GM21619 (cell line): ENCODE results near the gene TAOK1.

Source experiments
- ATAC-seq: cut with Tn5 transposase; IDR thresholded peaks from one replicate; pipeline ENCODE4 v1.9.1; 2021; ENCODE audit not compliant: unreplicated experiment

TAOK1 gene

DNA sequence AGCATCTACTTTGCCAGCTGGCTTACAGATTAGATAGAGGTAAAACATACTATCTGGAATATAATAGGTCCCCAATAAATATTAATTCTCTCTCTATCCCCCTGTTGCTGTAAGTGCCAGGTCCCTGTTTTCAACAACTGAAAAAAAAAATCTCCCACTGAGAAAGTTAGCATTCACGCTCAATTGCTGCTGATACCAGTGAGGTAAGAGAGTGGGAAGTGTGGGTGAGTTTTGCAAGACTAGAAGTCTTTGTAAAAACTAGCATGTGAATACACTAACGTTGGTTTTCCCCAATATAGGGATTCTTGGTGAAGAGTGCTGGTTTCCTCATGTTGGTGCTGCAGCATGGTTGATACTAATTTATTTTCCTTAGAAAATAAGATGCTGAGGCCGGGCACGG lies 11.7 kb upstream of the TAOK1 start:
- ATAC-seq = no peak

DNA sequence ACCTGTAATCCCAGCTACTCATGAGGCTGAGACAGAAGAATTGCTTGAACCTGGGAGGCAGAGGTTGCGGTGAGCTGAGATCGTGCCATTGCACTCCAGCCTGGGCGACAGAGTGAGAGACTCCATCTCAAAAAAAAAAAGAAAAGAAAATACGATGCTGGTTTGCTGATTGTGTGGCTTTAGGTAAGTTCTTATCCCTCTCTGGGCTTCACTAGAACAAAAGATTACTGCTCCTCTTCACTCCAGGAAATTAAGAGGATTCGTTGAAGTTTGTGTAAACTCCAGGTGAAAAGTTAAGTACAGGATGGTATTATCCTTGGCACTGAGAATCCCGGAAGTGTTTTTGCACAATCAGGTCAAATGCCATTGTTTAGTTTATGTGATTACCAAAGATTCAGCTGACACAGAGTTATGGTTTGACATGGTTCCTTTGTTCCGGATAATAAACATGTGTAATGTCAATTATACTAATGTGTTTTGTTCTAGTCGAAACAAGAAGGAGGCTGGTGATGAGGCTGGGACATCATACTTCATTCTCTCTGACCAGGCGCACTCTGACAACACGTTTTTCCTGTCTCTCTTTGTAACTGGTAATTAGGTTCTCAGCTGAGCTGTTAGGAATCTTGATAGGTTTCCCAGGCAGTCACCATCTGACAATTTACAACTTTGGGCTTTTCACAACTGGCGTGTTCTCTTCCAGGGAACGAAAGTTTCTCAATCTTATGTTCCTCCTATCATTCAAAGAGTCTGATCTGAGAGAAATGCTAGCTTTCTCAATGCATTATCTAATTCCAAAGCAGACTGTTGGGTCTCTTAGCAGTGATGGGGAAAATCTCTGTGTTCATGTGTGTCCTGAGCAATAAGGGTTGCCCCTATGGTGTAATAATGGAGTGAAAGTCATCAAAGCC lies 10.8 kb upstream of the TAOK1 start:
- ATAC-seq = no peak

DNA sequence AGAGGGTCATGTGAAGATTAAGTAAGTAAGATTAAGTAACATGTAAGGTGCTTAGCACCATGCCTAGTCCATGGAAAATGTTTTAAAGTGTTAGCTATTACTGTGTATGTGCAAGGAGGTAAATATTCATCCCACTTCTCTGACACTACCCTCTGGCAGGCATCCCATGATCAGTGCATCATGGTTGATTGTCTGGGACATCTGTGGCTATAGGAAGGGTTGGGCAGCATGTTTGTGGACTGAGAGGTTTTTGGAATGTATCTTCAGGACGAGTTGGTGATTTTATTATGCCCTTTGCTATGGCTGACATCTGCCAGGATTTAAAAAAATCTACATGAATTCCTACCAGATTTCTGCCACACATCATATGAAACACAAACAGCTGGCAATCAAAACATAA lies 6.5 kb upstream of the TAOK1 start:
- no peak for ATAC-seq

DNA sequence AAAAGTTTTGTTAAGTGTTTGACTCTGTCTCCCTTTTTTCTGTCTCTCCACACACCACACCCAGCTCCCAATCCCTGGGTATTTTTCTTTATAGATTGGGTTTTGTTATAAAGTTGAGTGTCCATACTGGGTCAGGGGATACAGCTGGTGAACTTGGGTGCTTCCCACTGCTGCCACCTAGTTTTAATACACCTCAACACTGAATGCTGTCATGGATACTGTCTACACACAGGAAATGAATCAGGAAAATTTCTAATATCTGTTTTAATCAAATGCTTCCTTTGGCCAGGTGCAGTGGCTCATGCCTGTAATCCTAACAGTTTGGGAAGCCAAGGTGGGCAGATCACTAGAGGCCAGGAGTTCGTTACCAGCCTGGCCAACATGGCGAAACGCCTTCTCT lies 5.3 kb upstream of the TAOK1 start:
- ATAC-seq = no peak

DNA sequence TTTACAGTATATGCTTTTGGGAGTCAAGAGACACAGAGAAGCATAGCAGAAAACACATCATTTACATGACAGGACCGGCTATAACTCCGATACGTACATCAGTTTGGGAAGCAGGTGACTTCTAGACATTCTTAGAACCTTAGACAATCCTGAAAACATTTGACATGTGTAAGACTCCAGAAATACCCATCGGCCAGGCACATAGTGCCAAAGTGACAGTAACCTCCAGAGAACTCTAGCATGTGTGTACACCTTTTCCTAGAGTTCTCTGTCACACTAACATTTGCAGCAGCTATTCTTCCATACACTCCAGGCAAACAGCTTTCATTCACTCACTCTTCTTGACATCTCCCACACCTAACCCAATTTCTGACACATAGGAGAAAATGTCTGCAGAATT lies 3.4 kb upstream of the TAOK1 start:
- no peak for ATAC-seq

DNA sequence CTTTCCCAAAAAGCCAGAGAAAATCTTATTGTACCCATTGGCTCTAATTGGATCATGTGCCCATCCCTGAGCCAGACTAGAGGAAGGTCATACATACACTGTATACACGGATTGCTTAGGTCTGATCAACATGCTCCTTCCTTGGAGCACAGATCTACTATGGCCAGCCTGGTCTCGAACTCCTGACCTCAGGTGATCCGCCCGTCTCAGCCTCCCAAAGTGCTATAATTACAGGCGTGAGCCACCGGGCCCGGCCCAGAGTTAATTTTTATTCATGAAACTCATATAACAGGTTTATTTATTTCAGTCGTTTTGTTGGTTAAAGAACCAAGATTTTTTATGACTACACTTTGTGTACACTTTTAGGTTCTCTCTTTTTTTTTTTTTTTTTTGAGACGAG lies 1.2 kb upstream of the TAOK1 start:
- ATAC-seq = no peak

DNA sequence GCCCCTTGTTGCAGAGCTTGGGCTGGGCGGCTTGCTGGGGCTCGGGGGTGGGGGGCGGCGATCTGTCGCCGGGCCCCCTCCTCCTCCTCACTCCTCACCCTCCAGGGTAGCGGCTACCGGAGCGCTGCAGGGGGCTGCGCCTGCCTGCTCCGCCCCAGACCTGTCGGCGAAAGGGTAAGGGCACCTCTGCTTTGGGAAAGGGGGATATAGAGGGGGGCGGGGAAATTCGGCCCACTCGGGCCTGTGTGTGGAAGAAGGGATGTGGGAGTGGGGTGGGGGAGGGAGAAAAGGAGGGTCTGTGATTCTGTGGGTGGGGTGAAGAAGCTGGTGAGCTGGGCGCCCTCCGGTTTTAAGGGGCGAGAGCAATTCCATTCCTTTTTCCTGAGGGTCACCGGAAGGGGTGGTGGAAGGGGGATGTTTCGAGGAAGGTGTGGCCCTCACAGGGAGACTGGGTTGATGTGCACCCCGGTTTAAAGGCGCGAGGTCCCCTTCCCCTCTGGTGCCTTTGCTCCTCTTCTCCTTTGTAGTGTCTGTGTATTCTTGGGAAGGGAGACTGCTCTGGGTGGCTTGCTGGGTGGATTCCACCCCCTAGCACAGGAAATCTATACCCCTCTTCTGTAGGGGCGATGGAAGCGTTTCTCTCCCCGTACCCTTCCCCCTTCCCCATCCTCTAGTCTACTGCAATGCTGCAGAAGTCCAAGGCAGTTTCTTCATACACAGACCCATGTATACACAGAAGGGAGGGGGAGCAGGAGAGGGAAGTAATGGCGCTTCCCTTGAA lies 878 bp downstream of the TAOK1 start:
- ATAC-seq = peak; percentile 9

DNA sequence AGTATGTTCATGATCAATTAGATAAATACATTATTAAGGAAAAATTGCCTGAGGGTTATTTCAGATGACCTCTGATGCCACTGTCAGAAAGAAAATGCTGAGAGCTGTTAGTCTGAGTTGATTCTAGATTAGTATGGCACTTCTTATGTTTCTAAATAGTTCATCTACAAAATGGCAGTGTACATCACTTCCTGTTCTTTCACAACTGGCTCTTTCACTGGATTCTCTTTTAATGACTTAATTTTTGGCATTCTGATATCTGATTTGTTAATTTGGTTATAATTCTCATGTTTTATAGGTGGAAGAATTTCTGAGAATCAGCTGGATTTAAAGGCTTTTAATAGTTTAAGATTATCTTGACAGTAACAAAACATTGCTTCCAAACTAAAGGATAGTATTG lies 3.3 kb downstream of the TAOK1 start:
- ATAC-seq = no peak

DNA sequence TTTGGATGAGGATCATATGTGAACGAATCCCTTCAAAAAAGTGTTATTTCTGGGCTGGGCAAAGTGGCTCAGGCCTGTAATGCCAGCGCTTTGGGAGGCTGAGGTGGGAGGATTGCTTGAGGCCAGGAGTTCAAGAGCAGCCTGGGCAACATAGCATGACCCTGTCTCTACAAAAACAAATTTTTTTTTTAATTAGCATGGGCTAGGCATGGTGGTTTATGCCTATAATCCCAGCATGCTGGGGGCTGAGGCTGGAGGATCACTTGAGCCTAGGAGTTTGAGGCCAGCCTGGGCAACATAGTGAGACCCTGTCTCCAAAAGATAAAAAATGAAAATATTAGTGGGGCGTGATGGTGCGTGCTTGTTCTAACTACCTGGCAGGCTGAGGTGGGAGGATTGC lies 4.6 kb downstream of the TAOK1 start:
- no peak for ATAC-seq

DNA sequence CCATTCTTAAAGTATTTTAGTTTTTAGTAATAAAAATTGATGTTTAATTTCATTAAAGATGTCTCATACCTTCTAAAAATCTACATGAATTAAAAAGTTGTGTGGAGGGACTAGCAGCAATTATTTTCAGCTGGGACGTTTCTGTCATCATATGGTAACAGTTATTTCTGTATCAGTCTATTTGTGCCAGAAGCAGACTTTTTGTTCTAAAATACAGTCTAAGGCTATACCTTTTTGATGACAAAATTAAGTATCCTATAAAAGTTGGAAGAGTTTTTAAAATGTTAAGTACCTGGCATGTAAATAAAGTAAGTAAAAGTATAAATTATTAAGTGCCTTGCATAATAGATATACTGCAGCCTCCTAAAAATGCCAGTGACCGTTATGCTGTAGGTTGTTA lies 5.9 kb downstream of the TAOK1 start:
- ATAC-seq = no peak

DNA sequence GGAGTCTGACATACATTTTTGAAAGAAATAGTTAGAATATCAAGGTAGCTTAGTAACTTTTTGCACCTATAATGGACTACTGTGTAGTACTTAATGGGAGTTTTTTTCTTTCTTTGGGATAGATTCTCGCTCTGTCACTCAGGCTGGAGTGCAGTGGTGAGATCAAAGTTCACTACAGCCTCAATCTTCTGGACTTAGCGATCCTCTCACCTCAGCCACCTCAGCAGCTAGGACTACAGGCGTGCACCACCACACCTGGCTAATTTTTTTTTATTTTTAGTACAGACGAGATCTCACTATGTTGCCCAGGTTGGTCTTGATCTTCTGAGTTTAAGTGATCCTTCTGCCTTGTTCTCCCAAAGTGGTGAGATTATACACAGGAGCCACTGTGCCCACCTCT lies 9.5 kb downstream of the TAOK1 start:
- ATAC-seq = no peak

DNA sequence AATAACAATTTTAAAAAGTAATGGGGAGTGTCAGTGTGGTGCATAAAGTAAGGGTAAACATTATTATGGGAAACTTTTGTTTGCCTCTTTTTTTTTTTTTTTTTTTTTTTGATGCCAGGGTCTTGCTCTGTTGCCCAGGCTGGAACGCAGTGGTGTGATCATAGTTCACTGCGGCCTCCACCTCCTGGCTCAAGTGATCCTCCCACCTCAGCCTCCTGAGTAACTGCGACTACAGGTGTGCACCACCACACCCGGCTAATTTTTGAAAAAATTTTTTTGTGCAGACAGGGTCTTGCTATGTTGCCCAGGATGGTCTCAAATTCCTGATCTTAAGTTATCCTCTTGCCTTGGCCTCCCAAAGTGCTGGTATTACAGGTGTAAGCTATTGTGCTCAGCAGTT lies 10.7 kb downstream of the TAOK1 start:
- ATAC-seq = no peak

DNA sequence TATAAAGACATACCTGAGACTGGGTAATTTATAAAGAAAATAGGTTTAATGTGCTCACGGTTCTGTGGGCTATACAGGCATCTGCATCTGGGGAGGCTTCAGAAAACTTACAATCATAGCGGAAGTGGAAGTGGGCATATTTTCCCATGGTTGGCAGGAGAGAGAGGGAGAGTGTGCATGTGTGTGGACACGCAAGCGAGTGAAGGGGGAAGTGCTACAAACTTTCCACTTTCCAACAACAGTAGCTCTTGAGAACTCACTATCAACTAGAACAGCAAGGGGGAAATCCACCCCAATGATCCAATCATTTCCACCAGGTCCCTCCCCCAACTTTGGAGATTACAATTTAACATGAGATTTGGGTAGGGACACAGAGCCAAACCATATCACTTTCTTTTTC lies 11.1 kb downstream of the TAOK1 start:
- no peak for ATAC-seq

DNA sequence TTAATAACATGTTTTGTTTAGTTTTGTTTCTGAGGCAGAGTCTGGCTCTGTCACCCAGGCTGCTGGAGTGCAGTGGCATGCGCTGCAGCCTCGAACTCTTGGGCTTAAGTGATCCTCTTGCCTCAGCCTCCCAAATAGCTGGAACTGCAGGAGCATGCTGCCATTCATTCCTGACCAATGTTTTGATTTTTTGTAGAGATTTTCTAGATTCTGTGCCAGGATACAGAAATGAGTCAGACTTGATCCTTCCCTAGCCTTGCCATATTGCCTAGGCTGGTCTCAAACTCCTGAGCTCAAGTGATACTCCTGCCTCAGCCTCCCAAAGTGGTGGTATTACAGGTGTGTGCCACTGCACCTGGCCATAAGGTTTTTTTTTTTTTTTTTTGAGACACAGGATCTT lies 17.7 kb downstream of the TAOK1 start:
- ATAC-seq = no peak

DNA sequence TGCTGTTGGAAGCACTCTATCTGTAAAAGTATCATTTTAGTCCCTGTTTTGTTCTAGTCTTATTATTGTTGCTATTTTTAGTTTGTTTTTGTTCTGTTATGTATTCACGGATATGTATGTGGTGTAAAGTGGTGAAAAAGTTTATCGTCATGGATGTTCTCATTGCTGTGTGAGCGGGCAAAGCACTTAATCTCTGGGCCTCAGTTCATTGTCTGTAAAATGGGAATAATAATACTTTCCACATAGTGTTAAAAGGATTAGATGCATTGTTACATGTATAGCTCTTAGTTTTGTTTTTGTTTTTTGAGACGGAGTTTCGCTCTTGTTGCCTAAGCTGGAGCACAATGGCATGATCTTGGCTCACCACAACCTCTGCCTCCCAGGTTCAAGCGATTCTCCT lies 19.8 kb downstream of the TAOK1 start:
- ATAC-seq = no peak

DNA sequence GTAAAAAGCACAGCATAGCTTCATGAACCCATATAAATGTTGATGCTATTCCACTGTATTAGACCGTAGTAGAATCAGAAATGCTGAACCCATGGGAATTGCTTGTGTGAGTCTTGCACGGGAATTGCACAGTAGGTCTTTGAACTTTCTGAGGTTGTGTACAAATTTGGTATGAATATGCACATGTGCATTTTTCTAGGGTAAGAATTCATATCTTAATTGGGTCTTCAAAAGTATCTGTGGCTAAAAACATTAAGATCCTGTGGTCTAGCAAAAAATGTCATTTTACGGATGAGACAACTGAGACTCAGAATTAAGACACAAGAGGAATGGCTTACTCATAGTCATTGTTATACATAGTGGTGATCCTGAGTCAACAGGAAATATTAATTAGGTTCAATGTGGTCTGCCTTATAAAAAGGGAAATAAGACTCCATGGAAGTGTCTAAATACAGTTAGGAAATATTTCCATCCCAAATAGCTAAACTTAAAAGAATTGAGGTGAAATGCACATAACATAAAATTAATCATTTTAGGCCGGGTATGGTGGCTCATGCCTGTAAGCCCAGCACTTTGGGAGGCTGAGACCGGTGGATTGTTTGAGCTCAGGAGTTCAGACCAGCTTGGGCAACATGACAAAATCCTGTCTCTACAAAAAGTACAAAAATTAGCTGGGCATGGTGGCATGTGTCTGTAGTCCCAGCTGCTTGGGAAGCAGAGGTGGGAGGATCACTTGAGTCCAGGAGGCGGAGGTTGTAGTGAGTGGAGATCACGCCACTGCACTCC lies 22.8 kb downstream of the TAOK1 start:
- ATAC-seq = no peak

DNA sequence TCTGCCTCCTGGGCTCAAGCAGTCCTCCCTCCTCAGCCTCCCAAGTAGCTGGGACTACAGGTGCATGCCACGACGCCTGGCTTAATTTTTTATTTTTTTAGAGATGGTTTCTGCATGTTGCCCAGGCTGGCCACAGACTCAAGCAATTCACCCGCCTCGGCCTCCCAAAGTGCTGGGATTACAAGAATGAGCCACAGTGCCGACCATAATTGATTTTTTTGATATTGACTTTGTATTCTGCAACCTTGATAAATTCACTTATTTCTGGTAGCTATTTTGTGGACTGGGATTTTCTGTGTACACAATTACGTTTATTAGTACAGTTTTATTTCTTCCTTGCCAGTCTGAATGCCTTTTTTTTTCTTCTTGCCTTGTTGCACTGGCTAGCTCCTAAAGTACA lies 30.0 kb downstream of the TAOK1 start:
- ATAC-seq = no peak

DNA sequence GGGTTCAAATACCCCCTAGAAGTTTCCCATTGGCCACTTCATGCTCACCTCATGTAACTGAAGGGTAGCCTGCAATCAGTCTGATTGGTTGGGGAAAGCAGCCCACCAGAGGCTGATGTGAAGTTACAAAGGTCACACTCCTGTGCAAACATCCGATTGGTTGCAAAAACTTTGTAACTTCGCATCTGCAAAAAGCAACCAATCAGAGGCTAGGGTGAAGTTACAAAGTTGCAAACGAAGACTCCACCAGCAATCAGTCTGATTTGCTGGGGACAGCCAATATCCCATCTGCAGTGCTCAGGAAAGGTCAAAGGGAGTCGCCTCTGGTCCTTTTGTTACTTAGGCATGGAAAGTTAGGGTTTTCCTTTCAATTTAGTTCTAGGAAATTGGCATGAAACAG lies 40.1 kb downstream of the TAOK1 start:
- no peak for ATAC-seq

DNA sequence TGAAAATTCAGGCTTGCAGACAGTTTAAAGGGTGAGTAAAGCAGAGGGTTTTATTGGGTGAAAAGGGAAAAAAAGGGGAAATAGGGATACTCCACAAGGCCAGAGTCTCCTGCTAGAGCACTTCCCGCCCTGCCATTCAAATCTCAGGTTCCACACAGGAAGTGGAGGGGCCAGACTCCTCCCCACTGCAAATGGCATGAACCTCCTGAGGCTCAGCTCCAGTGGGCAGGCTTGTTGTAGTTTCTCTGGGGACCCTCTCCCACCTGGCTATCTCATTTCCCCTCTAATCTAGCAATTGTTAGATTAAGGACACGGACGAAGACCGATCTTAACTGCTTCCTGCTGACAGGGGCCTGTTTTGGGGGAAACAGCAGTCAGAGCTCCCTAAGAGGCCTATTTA lies 43.4 kb downstream of the TAOK1 start:
- no peak for ATAC-seq

DNA sequence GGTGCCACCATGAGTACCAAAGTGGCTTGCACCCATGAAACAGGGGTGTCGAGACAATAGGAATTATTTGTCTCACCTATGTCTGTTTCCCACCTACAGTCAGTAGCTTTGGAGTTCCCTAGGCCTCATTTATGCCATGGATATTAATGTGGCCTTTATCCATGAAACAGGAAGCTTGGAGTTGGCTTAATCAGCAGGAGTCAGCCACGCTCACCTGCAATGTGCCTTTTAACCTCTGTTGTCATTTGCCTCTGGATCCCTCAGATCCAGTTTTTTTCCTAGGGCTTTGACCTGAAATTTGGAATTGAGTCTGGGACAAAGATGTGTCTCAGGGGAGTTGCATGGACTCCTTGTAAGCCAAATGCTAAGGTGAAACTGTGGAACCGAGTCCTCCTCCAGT lies 44.4 kb downstream of the TAOK1 start:
- no peak for ATAC-seq

DNA sequence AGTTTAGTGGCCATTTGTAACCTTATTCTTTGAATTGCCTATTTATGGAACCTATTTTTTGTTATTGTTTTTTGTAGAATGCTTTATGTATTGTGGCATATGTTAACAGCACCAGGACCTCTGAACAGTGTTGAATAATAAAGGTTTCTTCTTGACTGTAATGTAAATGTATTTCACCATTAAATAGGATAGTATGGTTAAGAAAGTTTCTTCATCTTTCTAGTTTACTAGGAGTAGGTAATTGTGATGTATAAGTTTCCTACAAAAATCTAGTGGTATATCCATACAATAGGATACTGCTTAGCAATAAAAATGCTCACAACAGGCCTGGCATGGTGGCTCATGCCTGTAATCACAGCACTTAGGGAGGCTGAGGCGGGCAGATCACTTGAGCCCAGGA lies 52.3 kb downstream of the TAOK1 start:
- ATAC-seq = no peak
